ENCODE measurements around the gene KRT74.

The KRT74 gene

DNA sequence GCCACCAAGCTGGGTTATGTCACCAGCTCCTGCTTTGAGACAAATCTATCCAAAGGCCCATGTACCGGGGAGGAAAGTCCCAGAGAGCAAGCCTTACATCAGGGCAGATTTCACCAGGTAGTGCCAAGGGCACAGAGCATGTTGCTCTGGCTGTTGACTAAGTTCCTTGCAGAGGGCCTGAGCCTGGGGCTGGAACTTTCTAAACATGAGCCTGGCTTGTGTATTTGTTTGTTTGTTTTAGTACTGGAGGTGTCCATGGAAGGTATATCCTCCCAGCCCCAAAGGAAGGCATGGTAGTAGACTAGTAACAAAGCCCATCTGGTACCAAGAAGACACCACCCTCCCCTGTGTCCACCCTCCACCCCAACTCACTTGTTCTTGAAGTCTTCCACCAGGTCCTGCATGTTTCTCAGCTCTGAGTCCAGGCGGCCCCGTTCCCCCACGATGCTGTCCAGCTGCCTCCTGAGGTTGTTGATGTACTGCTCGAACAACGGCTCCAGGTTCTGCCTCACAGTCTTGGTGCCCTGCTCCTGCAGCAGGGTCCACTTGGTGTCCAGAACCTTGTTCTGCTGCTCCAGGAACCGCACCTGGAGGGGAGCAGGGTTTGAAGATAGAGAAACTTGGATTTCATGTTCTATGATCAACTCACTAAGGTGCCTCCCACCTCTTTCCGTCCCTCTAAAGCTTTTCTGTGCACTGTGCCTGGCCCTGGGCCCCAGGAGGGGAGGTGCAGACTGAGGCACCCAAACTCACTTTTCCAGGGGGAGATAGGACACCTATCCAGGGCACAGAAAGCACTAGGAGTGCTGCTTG is 54.9 kb downstream of the KRT74 start:
- DNase-seq: no peak

- DNase-seq: no peak
Measured at GRCh38 chr12:52517888-52518287, 55.8 kb downstream of the KRT74 start.

GRCh38 chr12:52517005-52517835 is 56.4 kb downstream of the KRT74 start:
- no peak for DNase-seq

- DNase-seq: no peak
Measured at GRCh38 chr12:52515927-52516831, 57.5 kb downstream of the KRT74 start.

All from NCI-H82 (cell line).